OCI-LY7 (cell line): Measurements from ENCODE around the gene ATP6V0A1. TPM values are rescaled to one million over a fixed set of nuclear protein-coding genes. Genes with fewer than 3 reads are reported as not detected.

ENCODE experiments used
- BruUV-seq: library from RNA; stranded (reverse); fragments of 400-500 nt; replicated peaks from 2 replicates; lab custom pipeline; 2021; lab: Mats Ljungman, UMichigan
- CTCF ChIA-PET: fragments of 300-600 bp; sonication (Branson Sonifier 250); formaldehyde crosslinking; loops from one replicate; lab custom pipeline; 2022; ENCODE audit warnings: antibody characterized with exemption; ENCODE audit not compliant: unreplicated experiment; lab: Charles Lee
- POLR2A ChIA-PET: fragments of 300-600 bp; sonication (Branson Sonifier 250); formaldehyde crosslinking; loops from one replicate; lab custom pipeline; 2022; ENCODE audit warnings: antibody characterized with exemption; lab: Charles Lee
- DNase-seq: peaks from one replicate; pipeline ENCODE4 v3.0.0-alpha.2; 2015; ENCODE audit warnings: low spot score
- H2AFZ ChIP-seq: fragments of 200-600 bp; sonication (generic), shearing (Covaris generic); 2 replicates; pipeline ENCODE4 v1.6.1; 2014; ENCODE audit warnings: mild to moderate bottlenecking, antibody characterized with exemption, low read length, moderate library complexity
- H3K27ac ChIP-seq: fragments of 200-600 bp; sonication (generic); 2 replicates; pipeline ENCODE4 v1.5.1; 2014; ENCODE audit warnings: mixed run types, low read depth, mild to moderate bottlenecking, moderate library complexity, low read length, inconsistent platforms; ENCODE audit not compliant: poor library complexity, severe bottlenecking
- H3K36me3 ChIP-seq: fragments of 200-600 bp; sonication (generic); 2 replicates; pipeline ENCODE4 v1.6.1; 2014; ENCODE audit warnings: mild to moderate bottlenecking, antibody characterized with exemption, low read length, moderate library complexity, mixed read lengths; ENCODE audit not compliant: insufficient read depth
- H3K4me1 ChIP-seq: fragments of 200-600 bp; sonication (generic); 2 replicates; pipeline ENCODE4 v1.5.1; 2014; ENCODE audit warnings: mild to moderate bottlenecking, low read length; ENCODE audit not compliant: insufficient read depth, poor library complexity, severe bottlenecking
- H3K4me2 ChIP-seq: fragments of 200-600 bp; sonication (generic); 2 replicates; pipeline ENCODE4 v1.6.1; 2014; ENCODE audit warnings: mild to moderate bottlenecking, low read length
- H3K4me3 ChIP-seq: fragments of 200-600 bp; sonication (generic); 2 replicates; pipeline ENCODE4 v1.5.1; 2014; ENCODE audit warnings: mild to moderate bottlenecking, low read depth, low read length; ENCODE audit not compliant: poor library complexity, severe bottlenecking
- H3K79me2 ChIP-seq: fragments of 200-600 bp; sonication (generic); 2 replicates; pipeline ENCODE4 v1.6.1; 2016; ENCODE audit warnings: low read depth, mild to moderate bottlenecking, low read length, moderate library complexity, mixed read lengths; ENCODE audit not compliant: insufficient read depth
- H3K9me2 ChIP-seq: fragments of 200-600 bp; sonication (generic); 2 replicates; pipeline ENCODE4 v1.6.1; 2016; ENCODE audit warnings: mild to moderate bottlenecking, low read length, mixed read lengths; ENCODE audit not compliant: insufficient read depth
- H3K9me3 ChIP-seq: fragments of 200-600 bp; sonication (generic); 2 replicates; pipeline ENCODE4 v1.6.1; 2014; ENCODE audit warnings: mild to moderate bottlenecking, mixed run types, low read length, mixed read lengths
- H4K20me1 ChIP-seq: fragments of 200-600 bp; sonication (generic); 2 replicates; pipeline ENCODE4 v1.6.1; 2014; ENCODE audit warnings: mild to moderate bottlenecking, antibody characterized with exemption, low read length, moderate library complexity, mixed read lengths; ENCODE audit not compliant: insufficient read depth
- CTCF ChIP-seq: fragments of 200-600 bp; sonication (generic); conservative IDR thresholded peaks from 2 replicates; pipeline ENCODE4 v1.5.1; 2014; ENCODE audit warnings: mild to moderate bottlenecking, antibody characterized with exemption, low read length, moderate library complexity, mixed read lengths
- EZH2phosphoT487 ChIP-seq: fragments of 200-600 bp; sonication (generic); IDR thresholded peaks from 2 replicates; pipeline ENCODE4 v1.6.1; 2018; ENCODE audit warnings: low read depth, borderline replicate concordance, mild to moderate bottlenecking, mixed run types, antibody characterized with exemption, low read length, moderate library complexity, mixed read lengths
- intact Hi-C: fragments of 100-400 bp; cut with micrococcal nuclease; formaldehyde crosslinking; loops from one replicate; pipeline ENCODE4 v1.10.0; 2022; ENCODE audit not compliant: unreplicated experiment
- total RNA-seq, 2 experiments: library from RNA; depleted of rRNA in 1 of 2; stranded (reverse); fragments of >200 nt in 1 of 2; shearing (Covaris generic) in 1 of 2; gene quantifications; 2 replicates each; pipeline ENCODE4 v1.2.3, GENCODE V29; 2014 to 2022

ATP6V0A1 gene
- total RNA-seq, 2 experiments from 2014 or later, result 19.8 to 46.9 TPM

GRCh38 chr17:42514867-42515266 is 56.2 kb downstream of the ATP6V0A1 start:
- POLR2A ChIA-PET, result interaction anchor here (0.6 kb wide), 1 partner anchor 86 kb away, joined by 5 read pairs; no protein-coding TSS in a partner anchor
- intact Hi-C loops, result no loop called here
- DNase-seq, result no peak
- Histone ChIP-seq H3K79me2 (no peaks in the 10 kb centered on the region), H3K9me3 (no peaks in the 10 kb centered on the region), H3K9me2 (no peaks in the 10 kb centered on the region), H4K20me1 (no peaks in the 10 kb centered on the region), H2AFZ (no peak overlapping the region), H3K4me2 (no peak overlapping the region), H3K36me3 (no peaks in the 10 kb centered on the region), H3K4me3 (no peak overlapping the region), H3K27ac (no peak overlapping the region), H3K4me1 (peaks cover 6% of the 10 kb centered on the region)
- CTCF ChIA-PET, result no interaction called here
- no peak for TF ChIP-seq EZH2phosphoT487
- TF ChIP-seq CTCF, result no peak
- no TSS peak for BruUV-seq

- peak; percentile 77 for DNase-seq
- H4K20me1 ChIP-seq, result no peaks in the 10 kb centered on the region
- no peak overlapping the region for H2AFZ ChIP-seq
- TF ChIP-seq EZH2phosphoT487, result no peak
- TF ChIP-seq CTCF, result peak; percentile 99
- H3K4me3 ChIP-seq, result no peak overlapping the region
- no TSS peak for BruUV-seq
- CTCF ChIA-PET, result interaction anchor here (0.6 kb wide), 1 partner anchor 103 kb away, joined by 3 read pairs; no protein-coding TSS in a partner anchor
- H3K4me1 ChIP-seq, result peaks cover 6% of the 10 kb centered on the region
- no peaks in the 10 kb centered on the region for H3K9me2 ChIP-seq
- POLR2A ChIA-PET, result interaction anchor here (0.6 kb wide), 1 partner anchor 13 kb away, joined by 3 read pairs; no protein-coding TSS in a partner anchor
- no peaks in the 10 kb centered on the region for H3K9me3 ChIP-seq
- intact Hi-C loops, result loop anchor here (1.0 to 2.0 kb wide), 3 partner anchors 78 to 195 kb away; no protein-coding TSS in a partner anchor
- no peaks in the 10 kb centered on the region for H3K79me2 ChIP-seq
- H3K4me2 ChIP-seq, result no peak overlapping the region
- H3K27ac ChIP-seq, result no peak overlapping the region
- H3K36me3 ChIP-seq, result no peaks in the 10 kb centered on the region
These were observed 58.8 kb downstream of the ATP6V0A1 start for GRCh38 chr17:42517516-42517915.

DNA sequence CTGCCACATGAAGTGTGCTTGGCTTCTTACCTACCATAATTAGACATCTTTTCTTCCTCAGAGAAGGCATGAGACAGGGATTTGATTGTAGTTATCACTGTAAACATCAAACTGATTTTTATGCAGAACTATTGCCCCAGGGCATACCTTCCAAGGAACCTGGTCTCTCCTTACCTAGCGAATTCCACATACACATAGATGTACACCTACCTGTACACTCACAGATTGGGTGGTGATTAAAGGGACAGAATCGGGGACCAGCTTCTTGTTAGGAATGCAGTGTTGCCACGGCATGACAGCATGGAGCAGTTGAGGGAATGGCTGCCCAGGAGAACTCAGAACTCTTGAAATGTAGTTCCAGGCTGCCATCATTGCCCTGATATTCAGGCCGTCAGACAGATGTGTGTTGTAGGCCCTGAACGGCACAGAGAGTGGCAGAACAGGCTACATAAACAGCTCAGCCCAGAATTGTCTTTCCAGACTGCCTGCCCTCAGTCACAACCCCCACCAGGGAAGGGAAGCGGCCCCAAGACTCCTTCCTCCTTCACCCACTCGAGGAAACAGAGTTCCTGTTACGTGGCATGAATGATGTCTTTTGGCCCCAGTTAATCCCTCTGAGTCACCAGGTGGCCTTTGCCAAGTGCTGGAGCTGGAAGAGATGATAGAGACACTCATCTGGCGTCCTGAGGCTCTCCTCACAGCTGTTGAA is 59.5 kb downstream of the ATP6V0A1 start:
- Histone ChIP-seq H3K9me2 (no peaks in the 10 kb centered on the region), H3K36me3 (no peaks in the 10 kb centered on the region), H3K27ac (no peak overlapping the region), H2AFZ (no peak overlapping the region), H3K9me3 (no peaks in the 10 kb centered on the region), H3K79me2 (no peaks in the 10 kb centered on the region), H4K20me1 (no peaks in the 10 kb centered on the region), H3K4me1 (peaks cover 6% of the 10 kb centered on the region), H3K4me2 (no peak overlapping the region), H3K4me3 (no peak overlapping the region)
- no TSS peak for BruUV-seq
- ChIA-PET POLR2A (interaction anchor here (0.6 kb wide), 1 partner anchor 12 kb away, joined by 3 read pairs; no protein-coding TSS in a partner anchor), CTCF (interaction anchor here (0.6 kb wide), 1 partner anchor 103 kb away, joined by 3 read pairs; no protein-coding TSS in a partner anchor)
- no peak for DNase-seq
- TF ChIP-seq CTCF (no peak), EZH2phosphoT487 (no peak)
- intact Hi-C loops, result no loop called here
